DND-41 (cell line): ENCODE data around the gene EVX1.

Experiments
- ATAC-seq: fragments of 200-7000 bp; cut with Tn5 transposase; 3 replicates; pipeline ENCODE4 v1.9.1; 2021; ENCODE audit warnings: low read depth; ENCODE audit not compliant: insufficient read depth
- DNase-seq: peaks from one replicate; pipeline ENCODE4 v3.0.0-alpha.2; 2020
- H2AFZ ChIP-seq: 2 replicates; pipeline ENCODE4 v1.6.0; 2012; ENCODE audit warnings: low read depth, low read length
- H3K27ac ChIP-seq: 2 replicates; pipeline ENCODE4 v1.5.1; 2012; ENCODE audit warnings: low read length, inconsistent platforms
- H3K27me3 ChIP-seq: fragments of 200-600 bp; sonication (generic); 2 replicates; pipeline ENCODE4 v1.6.0; 2012; ENCODE audit warnings: low read length, mild to moderate bottlenecking, inconsistent platforms; ENCODE audit not compliant: insufficient read depth, poor library complexity
- H3K36me3 ChIP-seq: 2 replicates; pipeline ENCODE4 v1.5.1; 2012; ENCODE audit warnings: low read length, inconsistent platforms; ENCODE audit not compliant: insufficient read depth
- H3K4me1 ChIP-seq: 2 replicates; pipeline ENCODE4 v1.5.1; 2012; ENCODE audit warnings: mild to moderate bottlenecking, low read length; ENCODE audit not compliant: insufficient read depth
- H3K4me2 ChIP-seq: 2 replicates; pipeline ENCODE4 v1.6.0; 2012; ENCODE audit warnings: mild to moderate bottlenecking, moderate library complexity, low read length, inconsistent platforms; ENCODE audit not compliant: insufficient read depth
- H3K4me3 ChIP-seq, 2 experiments: fragments of 200-600 bp in 1 of 2; shearing (Covaris generic) in 1 of 2; 2 replicates each; pipeline ENCODE4 v1.5.1; 2012 to 2016; ENCODE audit warnings: inconsistent platforms in 2 of 2, low read length in 2 of 2, mild to moderate bottlenecking in 2 of 2, low read depth in 1 of 2, moderate library complexity in 1 of 2
- H3K79me2 ChIP-seq: 2 replicates; pipeline ENCODE4 v1.6.0; 2012; ENCODE audit warnings: low read length, inconsistent platforms; ENCODE audit not compliant: insufficient read depth
- H3K9ac ChIP-seq: 2 replicates; pipeline ENCODE4 v1.6.0; 2012; ENCODE audit warnings: low read depth, mild to moderate bottlenecking, inconsistent platforms, low read length, moderate library complexity
- H3K9me3 ChIP-seq: 2 replicates; pipeline ENCODE4 v1.5.1; 2012; ENCODE audit warnings: low read length, moderate library complexity, mild to moderate bottlenecking, inconsistent platforms; ENCODE audit not compliant: insufficient read depth, severe bottlenecking
- H4K20me1 ChIP-seq: 2 replicates; pipeline ENCODE4 v1.6.0; 2012; ENCODE audit warnings: low read length; ENCODE audit not compliant: insufficient read depth
- EZH2 ChIP-seq: IDR thresholded peaks from 3 replicates; pipeline ENCODE4 v1.6.1; 2012; ENCODE audit warnings: borderline replicate concordance, low read depth, mild to moderate bottlenecking, moderate library complexity, low read length, inconsistent platforms; ENCODE audit not compliant: severe bottlenecking
- TF ChIP-seq, protein P1 (sequence below): IDR thresholded peaks from 2 replicates; pipeline ENCODE4 v1.5.1; 2012; ENCODE audit warnings: borderline replicate concordance, low read length, moderate library complexity, mild to moderate bottlenecking; ENCODE audit not compliant: poor library complexity, severe bottlenecking; ENCODE audit errors: extremely low read depth

The EVX1 gene

DNA sequence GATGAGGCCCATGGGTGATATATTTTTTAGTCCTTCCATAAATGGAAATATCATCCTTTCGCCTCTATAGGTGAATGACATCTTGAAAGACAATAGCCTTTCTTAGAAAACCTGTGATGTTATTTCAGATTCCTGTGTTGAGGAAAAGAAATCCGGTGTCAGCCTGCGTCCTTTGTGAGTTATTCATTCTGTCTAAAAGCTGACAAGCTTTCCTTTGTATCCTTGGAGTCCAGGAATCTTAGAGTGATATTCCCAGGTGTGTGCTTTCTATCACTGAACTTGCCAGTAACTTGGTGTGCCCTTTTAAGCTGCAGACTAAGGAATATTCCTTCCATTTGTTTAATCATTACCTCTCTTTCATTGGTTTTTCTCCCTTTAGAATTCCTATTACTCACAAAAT, 41.0 kb downstream of the EVX1 start:
- Histone ChIP-seq H3K9me3 (no peaks in the 10 kb centered on the region), H2AFZ (no peak overlapping the region)
- no peak for ATAC-seq

GRCh38 chr7:27295236-27295635, 52.6 kb downstream of the EVX1 start:
- H3K27ac ChIP-seq: no peak overlapping the region
- H3K36me3 ChIP-seq: no peaks in the 10 kb centered on the region
- no peaks in the 10 kb centered on the region for H3K79me2 ChIP-seq
- H3K4me2 ChIP-seq: no peak overlapping the region
- H3K4me3 ChIP-seq: no peak overlapping the region
- H4K20me1 ChIP-seq: no peaks in the 10 kb centered on the region
- no peaks in the 10 kb centered on the region for H3K9me3 ChIP-seq
- no peak for ATAC-seq
- no peak overlapping the region for H3K9ac ChIP-seq
- H2AFZ ChIP-seq: no peak overlapping the region
- DNase-seq: no peak
- no peak for TF ChIP-seq EZH2
- TF ChIP-seq, protein P1, sequence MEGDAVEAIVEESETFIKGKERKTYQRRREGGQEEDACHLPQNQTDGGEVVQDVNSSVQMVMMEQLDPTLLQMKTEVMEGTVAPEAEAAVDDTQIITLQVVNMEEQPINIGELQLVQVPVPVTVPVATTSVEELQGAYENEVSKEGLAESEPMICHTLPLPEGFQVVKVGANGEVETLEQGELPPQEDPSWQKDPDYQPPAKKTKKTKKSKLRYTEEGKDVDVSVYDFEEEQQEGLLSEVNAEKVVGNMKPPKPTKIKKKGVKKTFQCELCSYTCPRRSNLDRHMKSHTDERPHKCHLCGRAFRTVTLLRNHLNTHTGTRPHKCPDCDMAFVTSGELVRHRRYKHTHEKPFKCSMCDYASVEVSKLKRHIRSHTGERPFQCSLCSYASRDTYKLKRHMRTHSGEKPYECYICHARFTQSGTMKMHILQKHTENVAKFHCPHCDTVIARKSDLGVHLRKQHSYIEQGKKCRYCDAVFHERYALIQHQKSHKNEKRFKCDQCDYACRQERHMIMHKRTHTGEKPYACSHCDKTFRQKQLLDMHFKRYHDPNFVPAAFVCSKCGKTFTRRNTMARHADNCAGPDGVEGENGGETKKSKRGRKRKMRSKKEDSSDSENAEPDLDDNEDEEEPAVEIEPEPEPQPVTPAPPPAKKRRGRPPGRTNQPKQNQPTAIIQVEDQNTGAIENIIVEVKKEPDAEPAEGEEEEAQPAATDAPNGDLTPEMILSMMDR: no peak
- H3K4me1 ChIP-seq: no peaks in the 10 kb centered on the region
- no peaks in the 10 kb centered on the region for H3K27me3 ChIP-seq

More for the DNA sequence above, 41.0 kb downstream of the EVX1 start:
- no peak overlapping the region for H3K27ac ChIP-seq
- no peak overlapping the region for H3K9ac ChIP-seq
- H4K20me1 ChIP-seq: no peaks in the 10 kb centered on the region
- no peaks in the 10 kb centered on the region for H3K79me2 ChIP-seq
- H3K4me3 ChIP-seq: no peak overlapping the region
- DNase-seq: no peak
- H3K36me3 ChIP-seq: no peaks in the 10 kb centered on the region
- H3K27me3 ChIP-seq: no peaks in the 10 kb centered on the region
- no peaks in the 10 kb centered on the region for H3K4me1 ChIP-seq
- TF ChIP-seq EZH2: no peak
- TF ChIP-seq, protein P1: no peak
- no peak overlapping the region for H3K4me2 ChIP-seq

- DNase-seq (no peak), ATAC-seq (no peak)
- no peaks in the 10 kb centered on the region for H3K4me1 ChIP-seq
- no peaks in the 10 kb centered on the region for H3K36me3 ChIP-seq
- no peak overlapping the region for H2AFZ ChIP-seq
- TF ChIP-seq, protein P1: no peak
- TF ChIP-seq EZH2: no peak
- H3K79me2 ChIP-seq: no peaks in the 10 kb centered on the region
- H4K20me1 ChIP-seq: no peaks in the 10 kb centered on the region
- H3K27ac ChIP-seq: no peak overlapping the region
- no peaks in the 10 kb centered on the region for H3K9me3 ChIP-seq
- no peak overlapping the region for H3K9ac ChIP-seq
- H3K4me3 ChIP-seq: no peak overlapping the region
- H3K27me3 ChIP-seq: no peaks in the 10 kb centered on the region
- no peak overlapping the region for H3K4me2 ChIP-seq
Observed at GRCh38 chr7:27297356-27297755, 54.8 kb downstream of the EVX1 start.
